GM23248 (cell line): ENCODE results near the gene MVD.

Experiments
- EZH2 ChIP-seq: fragments of 200-600 bp; sonication (generic); IDR thresholded peaks from 2 replicates; pipeline ENCODE4 v1.6.1; 2018; ENCODE audit warnings: antibody characterized with exemption, mild to moderate bottlenecking; ENCODE audit not compliant: insufficient read depth, poor library complexity, severe bottlenecking
- EZH2phosphoT487 ChIP-seq: fragments of 200-600 bp; sonication (generic); IDR thresholded peaks from 2 replicates; pipeline ENCODE4 v1.6.1; 2018; ENCODE audit warnings: antibody characterized with exemption, moderate library complexity, mild to moderate bottlenecking, low read depth; ENCODE audit not compliant: insufficient read depth

DNA sequence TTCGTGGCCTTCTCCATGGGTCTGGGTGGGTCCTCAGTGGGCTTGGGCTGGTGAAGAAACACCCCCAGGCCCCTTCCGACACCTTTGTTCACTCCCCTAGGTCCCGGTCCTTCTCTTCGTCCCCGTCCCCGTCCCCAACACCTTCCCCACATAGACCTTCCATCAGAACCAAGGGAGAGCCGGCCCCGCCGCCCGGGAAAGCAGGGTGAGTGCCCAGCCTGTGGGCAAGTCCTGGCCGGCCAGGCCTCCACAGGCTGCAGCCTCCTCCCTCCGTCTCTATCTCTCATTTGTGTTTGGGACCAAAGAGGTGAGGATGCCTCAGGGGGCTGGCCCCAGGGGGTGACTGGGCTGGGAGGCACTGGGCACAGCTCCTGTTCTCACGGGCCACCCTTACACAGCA is 39.0 kb downstream of the MVD start:
- TF ChIP-seq EZH2 (no peak), EZH2phosphoT487 (no peak)
